ENCODE measurements around the gene RYK. TPM values are rescaled to one million over a fixed set of nuclear protein-coding genes. Genes with fewer than 3 reads are reported as not detected.

RYK gene
- total RNA-seq, 1 donor from 2014 or later = 57.1 TPM

GRCh38 chr3:134216851-134217250 is 33.8 kb downstream of the RYK start:
- H3K4me2 ChIP-seq (ENCODE audit: low read length) = no peak overlapping the region
- H3K9ac ChIP-seq (ENCODE audit: low read length) = no peak overlapping the region
- FAIRE-seq = no peak
- no peaks in the 10 kb centered on the region for H3K4me1 ChIP-seq (ENCODE audit: insufficient read depth, low read length)
- peaks cover 50% of the 10 kb centered on the region for H3K79me2 ChIP-seq (ENCODE audit: insufficient read depth, low read length)
- no peak overlapping the region for H3K4me3 Mint-ChIP-seq (ENCODE audit: unreplicated experiment)
- no peaks in the 10 kb centered on the region for H3K27me3 ChIP-seq (ENCODE audit: insufficient read depth, low read length)
- no peak overlapping the region for H2AFZ ChIP-seq (ENCODE audit: low read depth, low read length)
- no peaks in the 10 kb centered on the region for H3K9me3 Mint-ChIP-seq (ENCODE audit: unreplicated experiment)
- TF ChIP-seq CTCF (IDR thresholded peaks at IDR 0.05; ENCODE audit: insufficient read depth, low read depth, low read length) (no peak), EZH2 (IDR thresholded peaks at IDR 0.05; ENCODE audit: insufficient read depth, low read length) (no peak)
- no peaks in the 10 kb centered on the region for H3K9me3 ChIP-seq (ENCODE audit: insufficient read depth, low read depth, low read length)
- peaks cover 17% of the 10 kb centered on the region for H3K4me1 Mint-ChIP-seq (ENCODE audit: low read depth, unreplicated experiment)
- peaks cover 4% of the 10 kb centered on the region for H3K36me3 Mint-ChIP-seq (ENCODE audit: low read depth, unreplicated experiment)
- H3K36me3 ChIP-seq (ENCODE audit: insufficient read depth, low read length) = peaks cover 1% of the 10 kb centered on the region
- H3K27ac Mint-ChIP-seq (ENCODE audit: unreplicated experiment) = no peak overlapping the region
- H3K4me3 ChIP-seq (ENCODE audit: insufficient read depth, low read depth, low read length) = no peak overlapping the region
- H4K20me1 ChIP-seq (ENCODE audit: insufficient read depth, low read length) = peaks cover 76% of the 10 kb centered on the region
- no peak for DNase-seq (ENCODE audit: low read depth)
- H3K27me3 Mint-ChIP-seq (ENCODE audit: low read depth, unreplicated experiment) = no peaks in the 10 kb centered on the region
- H3K27ac ChIP-seq (ENCODE audit: low read depth, low read length) = no peak overlapping the region

GRCh38 chr3:134216191-134216764 is 34.4 kb downstream of the RYK start:
- Histone ChIP-seq H3K27ac (ENCODE audit: low read depth, low read length) (no peak overlapping the region), H3K4me2 (ENCODE audit: low read length) (no peak overlapping the region), H3K4me3 (ENCODE audit: insufficient read depth, low read depth, low read length) (no peak overlapping the region), H3K36me3 (ENCODE audit: insufficient read depth, low read length) (no peaks in the 10 kb centered on the region), H3K79me2 (ENCODE audit: insufficient read depth, low read length) (peaks cover 47% of the 10 kb centered on the region), H4K20me1 (ENCODE audit: insufficient read depth, low read length) (peaks cover 77% of the 10 kb centered on the region), H3K4me1 (ENCODE audit: insufficient read depth, low read length) (no peaks in the 10 kb centered on the region), H3K9ac (ENCODE audit: low read length) (no peak overlapping the region), H3K9me3 (ENCODE audit: insufficient read depth, low read depth, low read length) (no peaks in the 10 kb centered on the region), H2AFZ (ENCODE audit: low read depth, low read length) (no peak overlapping the region), H3K27me3 (ENCODE audit: insufficient read depth, low read length) (no peaks in the 10 kb centered on the region)
- Mint-ChIP-seq H3K4me3 (ENCODE audit: unreplicated experiment) (no peak overlapping the region), H3K27ac (ENCODE audit: unreplicated experiment) (no peak overlapping the region), H3K27me3 (ENCODE audit: low read depth, unreplicated experiment) (no peaks in the 10 kb centered on the region), H3K4me1 (ENCODE audit: low read depth, unreplicated experiment) (peaks cover 18% of the 10 kb centered on the region), H3K36me3 (ENCODE audit: low read depth, unreplicated experiment) (peaks cover 4% of the 10 kb centered on the region), H3K9me3 (ENCODE audit: unreplicated experiment) (no peaks in the 10 kb centered on the region)
- no peak for TF ChIP-seq CTCF (IDR thresholded peaks at IDR 0.05; ENCODE audit: insufficient read depth, low read depth, low read length)
- no peak for TF ChIP-seq EZH2 (IDR thresholded peaks at IDR 0.05; ENCODE audit: insufficient read depth, low read length)
- FAIRE-seq = no peak
- DNase-seq (ENCODE audit: low read depth) = no peak

GRCh38 chr3:134214239-134214638 is 36.4 kb downstream of the RYK start:
- Histone ChIP-seq H4K20me1 (ENCODE audit: insufficient read depth, low read length) (peaks cover 77% of the 10 kb centered on the region), H3K79me2 (ENCODE audit: insufficient read depth, low read length) (peaks cover 38% of the 10 kb centered on the region), H3K4me2 (ENCODE audit: low read length) (no peak overlapping the region), H3K9ac (ENCODE audit: low read length) (no peak overlapping the region), H3K9me3 (ENCODE audit: insufficient read depth, low read depth, low read length) (no peaks in the 10 kb centered on the region), H3K4me1 (ENCODE audit: insufficient read depth, low read length) (no peaks in the 10 kb centered on the region), H2AFZ (ENCODE audit: low read depth, low read length) (no peak overlapping the region), H3K27ac (ENCODE audit: low read depth, low read length) (no peak overlapping the region), H3K27me3 (ENCODE audit: insufficient read depth, low read length) (no peaks in the 10 kb centered on the region), H3K36me3 (ENCODE audit: insufficient read depth, low read length) (peaks cover 7% of the 10 kb centered on the region), H3K4me3 (ENCODE audit: insufficient read depth, low read depth, low read length) (no peak overlapping the region)
- Mint-ChIP-seq H3K27ac (ENCODE audit: unreplicated experiment) (no peak overlapping the region), H3K36me3 (ENCODE audit: low read depth, unreplicated experiment) (peaks cover 4% of the 10 kb centered on the region), H3K4me1 (ENCODE audit: low read depth, unreplicated experiment) (peaks cover 16% of the 10 kb centered on the region), H3K4me3 (ENCODE audit: unreplicated experiment) (no peak overlapping the region), H3K9me3 (ENCODE audit: unreplicated experiment) (no peaks in the 10 kb centered on the region), H3K27me3 (ENCODE audit: low read depth, unreplicated experiment) (no peaks in the 10 kb centered on the region)
- TF ChIP-seq EZH2 (IDR thresholded peaks at IDR 0.05; ENCODE audit: insufficient read depth, low read length) (no peak), CTCF (IDR thresholded peaks at IDR 0.05; ENCODE audit: insufficient read depth, low read depth, low read length) (no peak)
- FAIRE-seq (no peak), DNase-seq (ENCODE audit: low read depth) (no peak)
